PC-3 (cell line): ENCODE results near the gene PTPRH. TPM values are rescaled to one million over a fixed set of nuclear protein-coding genes. Genes with fewer than 3 reads are reported as not detected.

ENCODE experiments used
- ATAC-seq: fragments of 200-7000 bp; cut with Tn5 transposase; 2 replicates; pipeline ENCODE4 v1.9.1; 2020; ENCODE audit warnings: mild to moderate bottlenecking, moderate library complexity
- BruUV-seq: library from RNA; stranded (reverse); fragments of 400-500 nt; replicated peaks from 2 replicates; lab custom pipeline; 2021; lab: Mats Ljungman, UMichigan
- CTCF ChIA-PET: fragments of 300-600 bp; sonication (Branson Sonifier 250); formaldehyde crosslinking; loops from one replicate; lab custom pipeline; 2022; ENCODE audit warnings: antibody characterized with exemption; lab: Charles Lee
- POLR2A ChIA-PET: fragments of 300-600 bp; sonication (Branson Sonifier 250); formaldehyde crosslinking; loops from one replicate; lab custom pipeline; 2022; ENCODE audit warnings: antibody characterized with exemption; ENCODE audit not compliant: unreplicated experiment; lab: Charles Lee
- DNase-seq: peaks from one replicate; pipeline ENCODE4 v3.0.0-alpha.2; 2015
- H2AFZ ChIP-seq: fragments of 300-600 bp; sonication (generic); 2 replicates; pipeline ENCODE4 v1.6.0; 2016; ENCODE audit warnings: antibody characterized with exemption, low read length
- H3F3A ChIP-seq: fragments of 300-600 bp; sonication (generic); one replicate; pipeline ENCODE4 v1.6.0; 2017; ENCODE audit warnings: antibody characterized with exemption, low read length, control low read depth, mild to moderate bottlenecking; ENCODE audit not compliant: unreplicated experiment
- H3K27ac ChIP-seq: fragments of 300-600 bp; sonication (generic); 2 replicates; pipeline ENCODE4 v1.5.1; 2016; ENCODE audit warnings: mild to moderate bottlenecking, low read length
- H3K27me3 ChIP-seq: fragments of 300-600 bp; sonication (generic); 2 replicates; pipeline ENCODE4 v1.6.1; 2016; ENCODE audit warnings: low read length, mixed read lengths
- H3K36me3 ChIP-seq: fragments of 300-600 bp; sonication (generic); 2 replicates; pipeline ENCODE4 v1.6.1; 2016; ENCODE audit warnings: low read depth, mixed run types, low read length, mixed read lengths
- H3K4me1 ChIP-seq: fragments of 300-600 bp; sonication (generic); 2 replicates; pipeline ENCODE4 v1.5.1; 2016; ENCODE audit warnings: low read length; ENCODE audit not compliant: insufficient read depth
- H3K4me2 ChIP-seq: fragments of 300-600 bp; sonication (generic); 2 replicates; pipeline ENCODE4 v1.6.0; 2016; ENCODE audit warnings: low read length
- H3K4me3 ChIP-seq: fragments of 300-600 bp; sonication (generic); 2 replicates; pipeline ENCODE4 v1.5.1; 2016; ENCODE audit warnings: mild to moderate bottlenecking, low read length, mixed read lengths
- H3K79me2 ChIP-seq: fragments of 300-600 bp; sonication (generic); 2 replicates; pipeline ENCODE4 v1.6.1; 2017; ENCODE audit warnings: low read length, mixed read lengths
- H3K9ac ChIP-seq: fragments of 300-600 bp; sonication (generic); 2 replicates; pipeline ENCODE4 v1.6.0; 2016; ENCODE audit warnings: mild to moderate bottlenecking, low read length
- H3K9me2 ChIP-seq: fragments of 300-600 bp; sonication (generic); replicated peaks from 2 replicates; pipeline ENCODE4 v1.6.1; 2016; ENCODE audit warnings: mixed run types, low read length, mixed read lengths
- H3K9me3 ChIP-seq: fragments of 300-600 bp; sonication (generic); 2 replicates; pipeline ENCODE4 v1.6.1; 2016; ENCODE audit warnings: low read length, mixed read lengths
- H4K20me1 ChIP-seq: fragments of 300-600 bp; sonication (generic); 2 replicates; pipeline ENCODE4 v1.6.1; 2016; ENCODE audit warnings: low read length, mixed read lengths
- CTCF ChIP-seq: fragments of 300-600 bp; sonication (generic); conservative IDR thresholded peaks from 2 replicates; pipeline ENCODE4 v1.5.1; 2017; ENCODE audit warnings: antibody characterized with exemption, low read depth, mild to moderate bottlenecking, low read length
- EZH2 ChIP-seq: fragments of 300-600 bp; sonication (generic); IDR thresholded peaks from one replicate; pipeline ENCODE4 v1.6.1; 2017; ENCODE audit warnings: antibody characterized with exemption, mild to moderate bottlenecking, low read length; ENCODE audit not compliant: unreplicated experiment
- EZH2phosphoT487 ChIP-seq: fragments of 300-600 bp; sonication (generic); IDR thresholded peaks from 2 replicates; pipeline ENCODE4 v1.6.1; 2018; ENCODE audit warnings: mild to moderate bottlenecking, antibody characterized with exemption, low read length, borderline replicate concordance
- intact Hi-C: fragments of 100-400 bp; cut with micrococcal nuclease; formaldehyde crosslinking; loops from 2 replicates; pipeline ENCODE4 v1.9.0; 2023
- total RNA-seq: library from RNA; depleted of rRNA; stranded (reverse); fragments of >200 nt; gene quantifications from 2 replicates; pipeline ENCODE4 v1.2.3, GENCODE V29; 2014

Gene PTPRH
- total RNA-seq, 1 experiment from 2014 or later: 10.9 TPM

GRCh38 chr19:55160128-55160985 lies 48.9 kb downstream of the PTPRH start:
- no TSS peak for BruUV-seq
- H3K4me1 ChIP-seq: peaks cover 21% of the 10 kb centered on the region
- DNase-seq: peak; percentile 99
- H3K79me2 ChIP-seq: no peaks in the 10 kb centered on the region
- no peaks in the 10 kb centered on the region for H3F3A ChIP-seq
- peak overlapping the region; percentile 39; the same call in 1 of the 2 replicates for H2AFZ ChIP-seq
- no peak overlapping the region for H3K27ac ChIP-seq
- H3K4me3 ChIP-seq: no peak overlapping the region
- no peaks in the 10 kb centered on the region for H3K9me3 ChIP-seq
- peak overlapping the region; percentile 34 for H3K4me2 ChIP-seq
- no peaks in the 10 kb centered on the region for H4K20me1 ChIP-seq
- no peaks in the 10 kb centered on the region for H3K27me3 ChIP-seq
- peak; percentile 81 for ATAC-seq
- no peaks in the 10 kb centered on the region for H3K36me3 ChIP-seq
- H3K9ac ChIP-seq: peak overlapping the region; percentile 1; the same call in 1 of the 2 replicates
- TF ChIP-seq CTCF: peak; percentile 99
- TF ChIP-seq EZH2phosphoT487: no peak
- ChIA-PET POLR2A (no interaction called here), CTCF (interaction anchor here (0.7 to 2.6 kb wide), 4 partner anchors 11 to 224 kb away, joined by 3 to 25 read pairs (median 6); partner anchors contain the start of genes TMEM238 and TNNT1)
- no peaks in the 10 kb centered on the region for H3K9me2 ChIP-seq
- intact Hi-C loops: loop anchor here (1.0 to 10.0 kb wide), 3 partner anchors 14 to 86 kb away; partner anchors contain the start of gene EPS8L1

- Histone ChIP-seq H3K4me3 (no peak overlapping the region), H3K9ac (no peak overlapping the region)
- BruUV-seq: TSS peak; percentile 17
Observed at GRCh38 chr19:55158848-55159749, 50.2 kb downstream of the PTPRH start.

More at GRCh38 chr19:55158848-55159749, 50.2 kb downstream of the PTPRH start:
- TF ChIP-seq EZH2 (no peak), CTCF (no peak), EZH2phosphoT487 (no peak)
- H3K27ac ChIP-seq: no peak overlapping the region
- no peaks in the 10 kb centered on the region for H3K27me3 ChIP-seq
- H3K36me3 ChIP-seq: no peaks in the 10 kb centered on the region
- peak overlapping the region; percentile 34 for H3K4me2 ChIP-seq
- intact Hi-C loops: no loop called here
- ChIA-PET POLR2A (interaction anchor here (0.6 kb wide), 2 partner anchors 12 to 466 kb away, joined by 3 to 5 read pairs; no protein-coding TSS in a partner anchor), CTCF (interaction anchor here (0.6 to 2.6 kb wide), 3 partner anchors 12 to 278 kb away, joined by 3 to 25 read pairs (median 10); no protein-coding TSS in a partner anchor)
- no peaks in the 10 kb centered on the region for H3K9me3 ChIP-seq
- no peaks in the 10 kb centered on the region for H3K79me2 ChIP-seq
- no peaks in the 10 kb centered on the region for H4K20me1 ChIP-seq
- DNase-seq: peak; percentile 55
- H3K4me1 ChIP-seq: peaks cover 21% of the 10 kb centered on the region
- no peak overlapping the region for H2AFZ ChIP-seq
- H3K9me2 ChIP-seq: no peaks in the 10 kb centered on the region
- H3F3A ChIP-seq: no peaks in the 10 kb centered on the region
- peak; percentile 17 for ATAC-seq
